Activated CD8-positive, alpha-beta T cell treated with anti-CD3 and anti-CD28 coated beads, Interleukin-2, amount 10 ng/mL, durations not matched to agents 7 days and 5 days (primary cell): Measurements from ENCODE around the gene TMEM254. TPM values are rescaled to one million over a fixed set of nuclear protein-coding genes. Genes with fewer than 3 reads are reported as not detected.
A peak's percentile ranks its signal among the peaks of the same experiment; 100 is the strongest.
"Not testable (repeated sequence)": the region's sequence is repeated elsewhere in the genome, so short reads cannot be mapped to it uniquely, and the experiment has no call there.

Source experiments
- ATAC-seq: fragments of 150-1000 bp; cut with Tn5 transposase; one replicate; pipeline ENCODE4 v1.10.0; 2021; ENCODE audit warnings: moderate library complexity
- CTCF ChIA-PET: fragments of 350-600 bp; sonication (Branson Sonifier 250); formaldehyde crosslinking; loops from one replicate; lab custom pipeline; 2021; ENCODE audit warnings: antibody characterized with exemption; lab: Charles Lee
- POLR2A ChIA-PET: fragments of 350-600 bp; sonication (Branson Sonifier 250); formaldehyde crosslinking; loops from one replicate; lab custom pipeline; 2021; ENCODE audit warnings: antibody characterized with exemption; lab: Charles Lee
- DNase-seq: peaks from one replicate; pipeline ENCODE4 v3.0.0-alpha.2; 2020
- H3K27ac Mint-ChIP-seq: one replicate; pipeline ENCODE4 v1.8.0; 2021; ENCODE audit warnings: mild to moderate bottlenecking, mixed read lengths
- H3K27me3 Mint-ChIP-seq: one replicate; pipeline ENCODE4 v1.8.0; 2021; ENCODE audit warnings: low read depth, mixed read lengths
- H3K36me3 Mint-ChIP-seq: one replicate; pipeline ENCODE4 v1.8.0; 2021; ENCODE audit warnings: low read depth, mixed read lengths
- H3K4me1 Mint-ChIP-seq: one replicate; pipeline ENCODE4 v1.8.0; 2021; ENCODE audit warnings: low read depth, mixed read lengths
- H3K4me3 Mint-ChIP-seq: one replicate; pipeline ENCODE4 v1.8.0; 2021; ENCODE audit warnings: mild to moderate bottlenecking, mixed read lengths
- H3K9me3 Mint-ChIP-seq: one replicate; pipeline ENCODE4 v1.8.0; 2022; ENCODE audit warnings: mixed read lengths; ENCODE audit not compliant: insufficient read depth
- total RNA-seq, 2 experiments: library from RNA; stranded (reverse); gene quantifications; one replicate each; pipeline ENCODE4 v1.2.3, GENCODE V29; 2021

Gene TMEM254
- total RNA-seq, 2 experiments from 2014 or later: 9.6 to 9.9 TPM

DNA sequence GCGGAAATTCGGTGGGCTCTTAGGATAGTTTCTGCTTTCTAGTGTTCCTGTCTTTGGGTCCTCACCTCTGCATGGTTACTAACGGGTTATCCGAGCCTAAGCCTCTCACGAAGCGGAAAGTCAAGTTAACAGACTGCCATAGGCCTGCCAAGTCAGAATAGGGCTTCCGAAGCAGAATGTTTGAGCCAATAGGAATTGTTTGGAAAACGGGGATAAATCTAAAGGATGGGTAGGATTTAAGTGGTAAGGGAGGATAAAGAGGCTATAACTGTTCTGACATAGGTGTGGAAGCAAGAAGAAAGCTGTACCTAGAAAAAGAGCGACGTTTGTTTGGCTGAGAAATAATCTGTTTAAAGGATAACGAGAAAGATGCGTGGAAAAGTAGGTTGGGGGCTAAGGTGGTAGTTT is 851 bp downstream of the TMEM254 start:
- ChIA-PET CTCF (interaction anchor here (1.0 to 1.8 kb wide), 3 partner anchors 13 to 65 kb away, joined by 3 to 6 read pairs (median 4); no protein-coding TSS in a partner anchor), POLR2A (interaction anchor here (0.8 to 1.1 kb wide), 2 partner anchors 122 to 124 kb away, joined by 3 read pairs; no protein-coding TSS in a partner anchor)
- Mint-ChIP-seq H3K4me3 (peak overlapping the region; percentile 99), H3K36me3 (no peaks in the 10 kb centered on the region), H3K27me3 (no peaks in the 10 kb centered on the region), H3K27ac (peak overlapping the region; percentile 89), H3K9me3 (no peaks in the 10 kb centered on the region), H3K4me1 (peaks cover 20% of the 10 kb centered on the region)
- ATAC-seq (no peak), DNase-seq (no peak)

DNA sequence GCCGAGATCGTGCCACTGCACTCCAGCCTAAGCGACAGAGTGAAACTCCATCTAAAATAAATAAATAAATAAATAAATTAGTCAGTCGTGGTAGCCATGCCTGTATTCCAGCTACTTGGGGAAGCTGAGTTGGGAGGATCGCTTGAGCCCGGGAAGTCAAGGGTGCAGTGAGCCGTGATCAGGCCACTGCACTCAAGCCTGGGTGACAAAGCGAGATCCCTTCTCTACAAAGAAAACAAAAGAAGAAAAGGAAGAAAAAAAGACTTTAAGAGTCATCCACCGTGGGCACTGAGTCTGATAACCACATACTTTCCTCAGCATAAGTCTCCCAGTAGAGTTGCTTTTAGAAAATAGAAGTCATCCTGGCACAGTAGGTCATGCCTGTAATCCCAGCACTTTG is 2.6 kb downstream of the TMEM254 start:
- POLR2A ChIA-PET: no interaction called here
- Mint-ChIP-seq H3K27ac (no peak overlapping the region), H3K9me3 (no peaks in the 10 kb centered on the region), H3K27me3 (no peaks in the 10 kb centered on the region), H3K4me3 (no peak overlapping the region), H3K36me3 (no peaks in the 10 kb centered on the region), H3K4me1 (peaks cover 20% of the 10 kb centered on the region)
- ATAC-seq (no peak), DNase-seq (no peak)
- CTCF ChIA-PET: no interaction called here

DNA sequence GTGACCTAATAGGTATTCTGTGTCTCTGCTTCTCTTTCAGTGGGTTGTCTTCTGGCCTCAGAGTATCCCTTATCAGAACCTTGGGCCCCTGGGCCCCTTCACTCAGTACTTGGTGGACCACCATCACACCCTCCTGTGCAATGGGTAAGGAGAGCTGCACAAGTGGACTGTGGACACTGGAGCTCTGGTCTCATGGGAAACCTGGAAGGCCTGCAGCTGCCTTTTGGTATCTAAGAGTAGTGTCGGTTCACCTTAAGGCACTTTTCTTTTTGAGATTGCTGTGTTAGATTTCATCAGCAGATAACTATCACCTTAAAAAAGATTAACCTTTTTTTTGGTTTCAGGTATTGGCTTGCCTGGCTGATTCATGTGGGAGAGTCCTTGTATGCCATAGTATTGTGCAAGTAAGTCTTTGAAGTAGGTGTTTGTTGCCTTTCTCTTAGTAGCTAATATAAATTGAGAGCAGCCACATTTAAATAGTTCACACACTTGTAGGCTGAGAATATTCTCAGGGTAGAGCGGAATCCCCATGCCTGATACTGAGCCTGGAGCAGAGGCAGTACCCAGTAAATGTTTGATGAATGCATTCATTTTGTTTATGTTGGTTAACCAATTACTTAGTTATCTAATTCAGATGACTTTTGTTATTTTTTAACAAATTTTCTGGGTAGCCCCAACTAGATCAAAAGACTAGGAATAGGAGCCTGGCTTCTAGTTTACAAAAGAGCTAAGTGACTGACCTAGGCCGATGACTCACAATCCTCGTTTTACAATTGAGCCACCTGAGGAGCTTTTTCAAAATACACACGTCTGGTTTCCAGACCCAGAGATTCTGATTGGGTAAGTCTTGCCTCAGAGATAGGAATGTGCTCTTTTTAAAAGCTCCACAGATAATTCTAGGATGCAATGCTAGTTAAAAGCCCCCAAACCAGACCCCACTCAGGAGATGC is 3.6 kb downstream of the TMEM254 start:
- H3K27ac Mint-ChIP-seq: no peak overlapping the region
- no peaks in the 10 kb centered on the region for H3K27me3 Mint-ChIP-seq

DNA sequence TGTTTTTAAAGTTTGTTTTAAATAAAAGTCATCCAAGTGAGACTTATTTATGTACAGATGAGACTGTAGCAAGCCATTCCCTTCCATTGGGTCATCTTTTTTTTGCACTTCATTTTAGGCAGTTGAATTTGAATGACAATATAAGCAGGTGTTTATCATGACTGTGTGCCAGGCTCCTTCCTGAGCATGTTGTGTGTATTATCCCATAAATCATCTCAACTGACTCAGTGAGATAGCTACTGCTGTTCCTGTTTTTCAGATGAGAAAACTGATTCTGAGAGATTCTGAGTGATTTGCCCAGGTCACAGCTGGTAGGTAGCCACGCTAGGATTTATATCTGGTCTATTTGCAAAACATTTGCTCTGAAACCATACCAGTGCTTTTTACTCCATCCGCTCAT is 11.7 kb downstream of the TMEM254 start:
- H3K4me3 Mint-ChIP-seq: no peak overlapping the region
- CTCF ChIA-PET: no interaction called here
- DNase-seq: no peak

More for the DNA sequence above, 3.6 kb downstream of the TMEM254 start:
- ChIA-PET CTCF (interaction anchor here (1.0 kb wide), 1 partner anchor 23 kb away, joined by 4 read pairs; no protein-coding TSS in a partner anchor), POLR2A (no interaction called here)
- no peaks in the 10 kb centered on the region for H3K9me3 Mint-ChIP-seq
- ATAC-seq (no peak), DNase-seq (no peak)
- H3K4me3 Mint-ChIP-seq: no peak overlapping the region
- peaks cover 20% of the 10 kb centered on the region for H3K4me1 Mint-ChIP-seq
- H3K36me3 Mint-ChIP-seq: no peaks in the 10 kb centered on the region

DNA sequence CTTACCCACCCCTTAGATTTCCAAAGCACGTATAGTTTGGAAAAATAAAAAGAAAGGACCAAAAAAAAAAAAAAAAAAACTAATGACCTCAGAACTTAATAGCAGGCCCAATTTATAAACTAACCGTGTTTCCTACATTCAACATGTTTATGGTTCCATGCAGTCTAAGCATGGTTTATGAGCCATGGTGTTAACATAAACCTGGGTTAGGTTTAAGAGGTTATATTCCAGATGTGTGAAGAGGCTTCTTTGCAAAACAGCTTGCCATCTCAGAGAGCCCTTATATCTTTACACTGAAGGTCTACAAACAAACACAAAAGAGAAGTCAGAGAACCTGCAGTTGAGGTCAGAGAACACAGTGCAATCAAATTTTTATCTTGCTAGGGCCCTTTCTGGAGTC is 15.8 kb downstream of the TMEM254 start:
- ATAC-seq (no peak), DNase-seq (no peak)
- Mint-ChIP-seq H3K4me3 (no peak overlapping the region), H3K9me3 (no peaks in the 10 kb centered on the region), H3K36me3 (no peaks in the 10 kb centered on the region), H3K4me1 (no peaks in the 10 kb centered on the region), H3K27ac (no peak overlapping the region), H3K27me3 (no peaks in the 10 kb centered on the region)
- POLR2A ChIA-PET: no interaction called here
- CTCF ChIA-PET: no interaction called here

More for the DNA sequence above, 11.7 kb downstream of the TMEM254 start:
- no peak for ATAC-seq
- POLR2A ChIA-PET: no interaction called here
- Mint-ChIP-seq H3K27ac (no peak overlapping the region), H3K36me3 (no peaks in the 10 kb centered on the region), H3K9me3 (no peaks in the 10 kb centered on the region), H3K4me1 (no peaks in the 10 kb centered on the region), H3K27me3 (no peaks in the 10 kb centered on the region)

DNA sequence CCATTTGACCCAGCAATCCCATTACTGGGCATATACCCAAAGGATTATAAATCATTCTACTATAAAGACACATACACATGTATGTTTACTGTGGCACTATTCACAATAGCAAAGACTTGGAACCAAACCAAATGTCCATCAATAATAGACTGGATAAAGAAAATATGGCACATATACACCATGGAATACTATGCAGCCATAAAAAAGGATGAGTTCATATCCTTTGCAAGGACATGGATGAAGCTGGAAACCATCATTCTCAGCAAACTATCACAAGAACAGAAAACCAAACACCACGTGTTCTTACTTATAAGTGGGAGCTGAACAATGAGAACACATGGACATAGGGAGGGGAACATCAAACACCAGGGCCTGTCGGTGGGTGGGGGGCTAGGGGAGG is 19.8 kb downstream of the TMEM254 start:
- H3K27me3 Mint-ChIP-seq, POLR2A ChIA-PET, ATAC-seq, H3K4me1 Mint-ChIP-seq, H3K27ac Mint-ChIP-seq, CTCF ChIA-PET, H3K36me3 Mint-ChIP-seq, DNase-seq, H3K9me3 Mint-ChIP-seq, H3K4me3 Mint-ChIP-seq: not testable (repeated sequence)

DNA sequence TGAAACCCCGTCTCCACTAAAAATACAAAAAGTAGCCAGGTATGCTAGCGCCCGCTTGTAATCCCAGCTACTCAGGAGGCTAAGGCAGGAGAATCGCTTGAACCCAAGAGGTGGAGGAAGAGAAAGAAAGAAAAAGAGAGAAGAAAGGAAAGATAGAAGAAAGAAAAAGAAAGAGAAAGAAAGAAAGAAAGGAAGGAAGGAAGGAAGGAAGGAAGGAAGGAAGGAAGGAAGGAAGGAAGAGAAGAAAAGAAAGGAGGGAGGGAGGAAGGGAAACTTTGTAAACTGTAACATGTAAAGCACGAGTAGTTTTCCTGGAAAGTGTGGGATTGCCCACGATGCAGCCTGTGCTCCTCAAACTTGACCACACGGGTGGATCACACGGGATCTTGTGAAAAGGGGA is 20.8 kb downstream of the TMEM254 start:
- ATAC-seq, POLR2A ChIA-PET, CTCF ChIA-PET, H3K27ac Mint-ChIP-seq, H3K4me1 Mint-ChIP-seq, H3K36me3 Mint-ChIP-seq, DNase-seq, H3K27me3 Mint-ChIP-seq, H3K4me3 Mint-ChIP-seq, H3K9me3 Mint-ChIP-seq: not testable (repeated sequence)

DNA sequence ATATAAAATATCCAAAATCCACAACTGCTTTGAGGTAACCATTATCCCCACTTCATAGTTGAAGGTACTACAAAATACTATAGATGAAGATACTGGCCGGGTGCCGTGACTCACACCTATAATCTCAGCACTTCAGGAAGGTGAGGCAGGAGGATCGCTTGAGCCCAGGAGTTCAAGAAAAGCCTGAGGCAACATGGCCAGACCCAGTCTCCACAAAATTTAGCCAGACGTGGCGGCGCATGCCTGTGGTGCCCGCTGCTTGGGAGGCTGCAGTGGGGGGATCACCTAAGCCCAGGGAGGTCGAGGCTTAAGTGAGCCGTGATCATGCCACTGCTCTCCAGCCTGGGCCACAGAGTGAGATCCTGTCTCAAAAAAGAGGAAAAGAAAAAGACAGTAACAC is 21.7 kb downstream of the TMEM254 start:
- H3K4me1 Mint-ChIP-seq: no peaks in the 10 kb centered on the region
- CTCF ChIA-PET: no interaction called here
- DNase-seq: no peak

DNA sequence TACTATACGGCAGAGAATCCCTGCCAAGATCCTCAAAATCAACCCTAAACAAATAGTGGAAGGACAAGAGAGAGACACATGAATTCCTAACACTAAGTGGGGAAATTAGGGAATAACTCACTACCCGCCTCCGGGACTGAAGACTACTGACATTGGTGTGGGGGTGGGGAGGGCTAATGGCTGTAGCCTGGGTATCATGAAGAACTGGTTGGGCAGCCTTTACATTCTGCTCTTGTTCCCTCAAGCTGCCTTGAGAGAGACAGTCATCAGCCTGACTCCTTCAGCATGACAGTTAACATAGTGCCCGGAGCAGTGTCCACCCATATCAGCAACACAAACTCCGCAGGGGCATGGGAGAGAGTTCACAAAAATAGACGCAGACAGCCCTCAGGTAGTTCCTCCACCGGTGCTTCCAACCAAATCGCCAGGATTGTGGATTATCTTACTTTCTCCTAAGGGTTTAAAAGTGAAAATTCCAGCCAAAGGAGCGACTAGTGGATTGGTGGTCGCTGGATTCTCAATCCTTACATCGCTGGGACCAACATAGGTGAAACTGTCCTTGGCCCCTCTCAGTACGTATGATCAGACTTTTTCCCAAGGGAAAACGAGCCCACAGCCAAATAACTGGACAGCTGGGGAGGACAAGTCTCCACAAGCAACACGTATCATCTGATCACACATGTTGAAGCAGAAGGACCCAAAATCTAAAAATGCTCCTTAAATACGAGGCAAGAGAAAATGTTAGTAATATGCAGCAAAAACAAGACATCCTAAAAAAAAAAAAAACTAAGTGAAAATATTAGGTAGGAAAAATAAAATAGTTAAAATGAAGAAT is 22.6 kb downstream of the TMEM254 start:
- no peak overlapping the region for H3K4me3 Mint-ChIP-seq
- no peaks in the 10 kb centered on the region for H3K9me3 Mint-ChIP-seq
- CTCF ChIA-PET: interaction anchor here (1.0 kb wide), 1 partner anchor 43 kb away, joined by 4 read pairs; no protein-coding TSS in a partner anchor
- H3K36me3 Mint-ChIP-seq: no peaks in the 10 kb centered on the region
- no peak overlapping the region for H3K27ac Mint-ChIP-seq
- H3K27me3 Mint-ChIP-seq: peaks cover 2% of the 10 kb centered on the region
- ATAC-seq (no peak), DNase-seq (no peak)
- H3K4me1 Mint-ChIP-seq: no peaks in the 10 kb centered on the region
- POLR2A ChIA-PET: no interaction called here

More for the DNA sequence above, 21.7 kb downstream of the TMEM254 start:
- no peak overlapping the region for H3K4me3 Mint-ChIP-seq
- no peaks in the 10 kb centered on the region for H3K36me3 Mint-ChIP-seq
- POLR2A ChIA-PET: no interaction called here
- H3K9me3 Mint-ChIP-seq: no peaks in the 10 kb centered on the region
- no peaks in the 10 kb centered on the region for H3K27me3 Mint-ChIP-seq
- H3K27ac Mint-ChIP-seq: no peak overlapping the region
- no peak for ATAC-seq

DNA sequence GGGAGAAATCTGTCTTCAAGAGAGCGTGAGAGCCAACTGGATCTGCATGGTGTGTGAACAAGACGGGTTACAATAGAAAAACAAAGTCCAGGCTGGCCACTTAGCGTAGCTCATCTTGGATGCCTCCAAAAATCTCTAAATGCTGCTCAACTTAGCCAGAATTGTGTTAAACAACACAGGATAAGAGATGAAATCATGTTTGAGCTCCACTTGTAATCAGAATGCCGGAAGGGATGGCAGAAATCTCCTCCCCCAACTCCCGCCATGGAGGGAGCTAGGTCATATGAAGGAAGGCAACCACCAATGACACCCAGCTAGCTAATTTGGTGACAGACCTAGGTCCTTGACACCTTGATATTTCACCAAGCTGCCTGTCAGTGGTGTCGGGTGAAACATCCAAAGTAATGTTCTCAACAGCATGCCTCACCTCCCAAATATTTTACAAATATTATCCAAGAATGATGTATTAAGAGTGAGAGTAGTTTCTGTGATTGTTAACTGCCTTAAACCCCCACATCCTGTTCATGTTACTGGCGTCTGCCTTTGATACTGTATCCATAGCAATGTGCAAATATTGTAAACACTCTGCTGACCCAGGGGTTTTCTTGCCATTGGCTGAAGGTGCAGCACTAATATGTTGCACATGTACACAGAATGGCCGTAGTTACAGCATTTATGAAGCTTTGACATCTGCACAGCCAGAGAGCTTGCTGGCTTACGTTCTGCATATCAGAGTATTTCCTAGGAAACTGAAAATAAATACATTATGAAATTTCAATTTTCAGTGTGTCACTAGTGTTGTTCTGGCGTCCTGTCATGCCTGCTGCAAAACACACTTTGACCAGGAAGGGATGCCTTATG is 25.8 kb downstream of the TMEM254 start:
- Mint-ChIP-seq H3K27ac (no peak overlapping the region), H3K4me1 (no peaks in the 10 kb centered on the region), H3K9me3 (peaks cover 9% of the 10 kb centered on the region), H3K4me3 (no peak overlapping the region), H3K27me3 (peaks cover 2% of the 10 kb centered on the region), H3K36me3 (peaks cover 2% of the 10 kb centered on the region)
- no peak for DNase-seq
- ChIA-PET POLR2A (no interaction called here), CTCF (interaction anchor here (1.5 kb wide), 1 partner anchor 39 kb away, joined by 3 read pairs; no protein-coding TSS in a partner anchor)
- peak; percentile 44 for ATAC-seq

DNA sequence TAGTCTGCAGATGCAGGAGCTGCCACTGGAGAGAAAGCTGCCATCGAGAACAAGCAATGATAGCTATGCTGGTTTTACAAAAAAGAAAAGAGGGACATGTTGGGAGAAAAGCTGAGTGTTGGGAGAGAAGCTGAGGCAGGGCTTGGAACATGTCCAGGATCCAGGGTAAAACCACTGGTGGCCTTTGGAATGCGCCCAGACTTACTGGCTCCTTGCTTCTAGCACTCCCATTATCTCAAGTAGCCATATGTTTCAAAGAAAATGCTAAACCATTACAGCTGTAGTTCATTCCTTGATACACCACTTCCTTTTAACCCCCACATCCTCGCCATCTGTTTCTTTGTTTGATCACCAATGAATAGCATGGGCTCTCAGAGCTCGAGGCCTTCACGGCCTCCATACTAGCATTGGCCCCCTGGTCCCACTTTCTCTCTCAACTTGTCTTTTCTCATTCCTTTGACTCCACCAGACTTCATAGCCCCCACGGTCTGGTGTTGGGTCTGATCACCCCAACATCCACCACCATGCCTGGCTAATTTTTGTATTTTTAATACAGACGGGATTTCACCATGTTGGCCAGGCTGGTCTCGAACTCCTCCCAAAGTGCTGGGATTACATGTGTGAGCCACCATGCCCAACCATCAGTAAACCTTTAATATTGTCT is 30.2 kb downstream of the TMEM254 start:
- no peak overlapping the region for H3K27ac Mint-ChIP-seq
- H3K4me1 Mint-ChIP-seq: peaks cover 2% of the 10 kb centered on the region
- CTCF ChIA-PET: no interaction called here
- no peak for DNase-seq
- no peak overlapping the region for H3K4me3 Mint-ChIP-seq
- peaks cover 2% of the 10 kb centered on the region for H3K27me3 Mint-ChIP-seq
- H3K9me3 Mint-ChIP-seq: peaks cover 19% of the 10 kb centered on the region
- POLR2A ChIA-PET: no interaction called here
- H3K36me3 Mint-ChIP-seq: peaks cover 2% of the 10 kb centered on the region
- ATAC-seq: no peak
